Ascending aorta (tissue), 2 donors: ENCODE results near the gene TCEA2. TPM values are rescaled to one million over a fixed set of nuclear protein-coding genes. Genes with fewer than 3 reads are reported as not detected.
A peak's percentile ranks its signal among the peaks of the same experiment; 100 is the strongest.
"Not testable (repeated sequence)": the region's sequence is repeated elsewhere in the genome, so short reads cannot be mapped to it uniquely, and the experiment has no call there.

Experiments
- DNase-seq, 2 donors: peaks; one replicate each; pipeline ENCODE4 v3.0.0-alpha.2; 2019; ENCODE audit warnings: low spot score in 2 of 2
- H3K27ac ChIP-seq, 2 donors: fragments of 200-600 bp; sonication (generic); one replicate each; pipeline ENCODE4 v1.5.1; 2016 to 2017; ENCODE audit warnings: mild to moderate bottlenecking in 1 of 2
- H3K27me3 ChIP-seq: fragments of 200-600 bp; sonication (generic); one replicate; pipeline ENCODE4 v1.5.1; 2017
- H3K36me3 ChIP-seq, 2 donors: fragments of 200-600 bp; sonication (generic); one replicate each; pipeline ENCODE4 v1.5.1; 2016
- H3K4me1 ChIP-seq, 2 donors: fragments of 200-600 bp; sonication (generic); one replicate each; pipeline ENCODE4 v1.5.1; 2016 to 2017; ENCODE audit warnings: mild to moderate bottlenecking in 1 of 2
- H3K4me3 ChIP-seq, 2 donors: fragments of 200-600 bp; sonication (generic); one replicate each; pipeline ENCODE4 v1.5.1; 2016 to 2017; ENCODE audit warnings: mild to moderate bottlenecking in 1 of 2
- H3K9me3 ChIP-seq, 2 donors: fragments of 200-600 bp; sonication (generic); one replicate each; pipeline ENCODE4 v1.5.1; 2016
- intact Hi-C: fragments of 100-400 bp; cut with DNase I; formaldehyde crosslinking; loops from one replicate; pipeline ENCODE4 v1.15.1; 2023
- total RNA-seq: library from RNA; depleted of rRNA; stranded (reverse); fragments of >200 nt; gene quantifications from one replicate; pipeline ENCODE4 v1.1.0, GENCODE V29; 2016
- TF ChIP-seq, protein P1 (sequence below), 3 experiments: fragments of 200-600 bp in 2 of 3; fragments of 450-650 bp in 1 of 3; sonication (generic) in 2 of 3; IDR thresholded peaks; one replicate each; pipeline ENCODE4 v1.5.1; 2016 to 2019; ENCODE audit warnings: antibody characterized with exemption in 3 of 3, mild to moderate bottlenecking in 1 of 3, moderate library complexity in 1 of 3

The TCEA2 gene
- total RNA-seq, 1 donor from 2014 or later: 61.4 TPM

DNA sequence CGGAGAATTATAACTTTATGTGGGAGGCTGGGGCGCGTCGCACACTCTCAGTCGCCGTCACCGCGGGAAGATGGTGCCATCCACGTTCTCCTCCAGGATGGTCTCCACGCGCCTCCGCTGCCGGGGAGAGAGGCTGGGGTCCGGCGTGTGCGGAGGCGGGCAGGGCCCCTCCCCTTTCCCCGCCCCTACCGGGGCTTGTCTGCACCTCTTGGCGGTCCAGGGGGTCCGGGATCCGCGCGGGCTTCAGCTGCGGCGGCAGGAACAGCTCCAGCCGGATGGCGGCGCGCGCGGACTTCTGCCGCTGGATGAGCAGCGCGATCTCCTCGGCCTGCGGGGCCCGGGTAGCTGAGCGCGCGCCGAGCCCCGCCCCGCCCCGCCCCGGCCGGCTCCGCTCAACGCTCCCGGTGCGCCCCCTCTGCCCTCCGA lies 20.4 kb downstream of the TCEA2 start:
- peak in 1 of 2 donors; percentile 81 for DNase-seq
- intact Hi-C loops: loop anchor here (5.0 kb wide), 1 partner anchor 39 kb away; no protein-coding TSS in a partner anchor

DNA sequence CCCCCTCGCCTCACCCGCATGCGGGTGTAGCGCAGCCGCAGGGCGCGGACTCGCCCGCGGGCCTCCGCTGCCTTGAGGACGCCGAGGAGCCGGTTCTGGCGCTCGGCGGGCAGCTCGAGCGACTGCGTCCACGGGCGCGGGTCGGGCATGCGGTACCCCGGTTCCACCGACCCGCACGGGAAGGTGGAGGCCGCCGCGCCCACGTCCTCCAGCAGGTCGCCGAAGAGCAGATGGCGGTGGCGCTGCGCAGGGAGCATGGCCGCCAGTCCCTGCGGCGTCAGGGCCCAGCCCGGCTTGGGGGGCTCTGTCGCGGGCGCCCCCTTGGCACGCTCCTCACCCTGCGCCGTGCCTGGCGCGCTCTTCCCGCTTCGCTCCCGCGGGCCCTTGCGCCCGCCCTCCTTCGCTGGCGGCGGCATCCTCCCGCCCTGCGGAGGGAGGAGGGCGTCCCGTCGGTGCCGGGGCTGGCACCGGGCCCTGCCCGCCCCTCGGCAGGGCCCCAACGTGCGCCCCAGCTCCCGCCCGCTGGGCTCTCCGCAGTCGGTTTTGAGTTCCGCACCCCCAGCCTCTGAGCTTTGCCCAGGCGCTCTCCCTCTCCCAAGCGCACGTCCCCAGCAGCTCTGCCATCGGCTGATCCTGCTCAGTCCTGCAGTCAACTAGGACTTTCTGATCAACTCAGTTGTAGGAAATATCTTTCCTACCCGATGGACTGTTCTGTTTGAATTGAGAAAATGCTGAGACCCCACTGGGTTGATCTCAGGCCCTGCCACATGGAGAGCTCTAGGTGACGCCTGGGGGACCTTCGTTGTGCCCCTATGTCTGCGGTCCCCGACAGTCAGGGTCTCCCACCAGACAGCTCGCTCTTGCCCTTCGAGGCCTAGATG lies 21.0 kb downstream of the TCEA2 start, which contains the start of gene LKAAEAR1:
TSS of gene LKAAEAR1 (minus strand) at position 595 of the 881 bp plus-strand sequence. CDS start at position 416, 179 bp downstream.
- TF ChIP-seq, protein P1, sequence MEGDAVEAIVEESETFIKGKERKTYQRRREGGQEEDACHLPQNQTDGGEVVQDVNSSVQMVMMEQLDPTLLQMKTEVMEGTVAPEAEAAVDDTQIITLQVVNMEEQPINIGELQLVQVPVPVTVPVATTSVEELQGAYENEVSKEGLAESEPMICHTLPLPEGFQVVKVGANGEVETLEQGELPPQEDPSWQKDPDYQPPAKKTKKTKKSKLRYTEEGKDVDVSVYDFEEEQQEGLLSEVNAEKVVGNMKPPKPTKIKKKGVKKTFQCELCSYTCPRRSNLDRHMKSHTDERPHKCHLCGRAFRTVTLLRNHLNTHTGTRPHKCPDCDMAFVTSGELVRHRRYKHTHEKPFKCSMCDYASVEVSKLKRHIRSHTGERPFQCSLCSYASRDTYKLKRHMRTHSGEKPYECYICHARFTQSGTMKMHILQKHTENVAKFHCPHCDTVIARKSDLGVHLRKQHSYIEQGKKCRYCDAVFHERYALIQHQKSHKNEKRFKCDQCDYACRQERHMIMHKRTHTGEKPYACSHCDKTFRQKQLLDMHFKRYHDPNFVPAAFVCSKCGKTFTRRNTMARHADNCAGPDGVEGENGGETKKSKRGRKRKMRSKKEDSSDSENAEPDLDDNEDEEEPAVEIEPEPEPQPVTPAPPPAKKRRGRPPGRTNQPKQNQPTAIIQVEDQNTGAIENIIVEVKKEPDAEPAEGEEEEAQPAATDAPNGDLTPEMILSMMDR (IDR thresholded peaks at IDR 0.05): no peak
- Histone ChIP-seq H3K4me1 (peaks cover 9 to 18% of the 10 kb centered on the region in 2 donors), H3K27ac (no peak within 1 kb of the TSS), H3K36me3 (no peaks in the 10 kb centered on the region), H3K4me3 (peak within 1 kb of the TSS; percentile 54 to 74), H3K9me3 (no peaks in the 10 kb centered on the region), H3K27me3 (peaks cover 7% of the 10 kb centered on the region)
- no peak for DNase-seq
- intact Hi-C loops: loop anchor here (5.0 kb wide), 1 partner anchor 38 kb away; no protein-coding TSS in a partner anchor

More for the DNA sequence above, 20.4 kb downstream of the TCEA2 start:
- Histone ChIP-seq H3K9me3 (no peaks in the 10 kb centered on the region), H3K4me1 (peaks cover 16 to 25% of the 10 kb centered on the region in 2 donors), H3K4me3 (peak overlapping the region; percentile 54 to 74), H3K36me3 (no peaks in the 10 kb centered on the region), H3K27ac (no peak overlapping the region), H3K27me3 (peaks cover 7% of the 10 kb centered on the region)
- TF ChIP-seq, protein P1 (IDR thresholded peaks at IDR 0.05): peak; percentile 40 to 62 (median 52)

DNA sequence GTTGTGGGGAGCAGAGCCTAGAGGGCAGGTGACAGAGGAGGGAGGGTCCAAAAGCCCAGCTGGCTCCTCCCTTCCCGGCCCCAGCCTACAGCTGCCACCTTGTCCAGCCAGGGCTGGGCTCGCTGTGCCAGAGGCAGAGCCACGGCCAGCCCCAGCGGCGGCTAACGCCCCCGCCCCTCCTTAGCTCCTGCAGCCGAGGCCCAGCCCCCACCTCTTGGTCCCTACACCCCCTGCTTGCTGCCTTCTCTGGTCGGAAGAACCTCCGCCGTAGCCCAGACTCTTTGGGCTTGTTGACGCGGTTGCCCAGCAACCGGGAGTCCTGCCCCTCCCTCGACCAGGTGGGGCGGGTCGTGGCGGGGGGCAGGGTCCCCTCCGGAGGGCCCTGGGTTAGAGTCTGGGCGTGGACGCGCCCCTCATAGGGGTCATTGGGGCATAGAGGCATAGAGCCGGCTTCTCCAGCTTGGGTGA lies 21.7 kb downstream of the TCEA2 start:
- H3K27me3 ChIP-seq: peaks cover 7% of the 10 kb centered on the region

DNA sequence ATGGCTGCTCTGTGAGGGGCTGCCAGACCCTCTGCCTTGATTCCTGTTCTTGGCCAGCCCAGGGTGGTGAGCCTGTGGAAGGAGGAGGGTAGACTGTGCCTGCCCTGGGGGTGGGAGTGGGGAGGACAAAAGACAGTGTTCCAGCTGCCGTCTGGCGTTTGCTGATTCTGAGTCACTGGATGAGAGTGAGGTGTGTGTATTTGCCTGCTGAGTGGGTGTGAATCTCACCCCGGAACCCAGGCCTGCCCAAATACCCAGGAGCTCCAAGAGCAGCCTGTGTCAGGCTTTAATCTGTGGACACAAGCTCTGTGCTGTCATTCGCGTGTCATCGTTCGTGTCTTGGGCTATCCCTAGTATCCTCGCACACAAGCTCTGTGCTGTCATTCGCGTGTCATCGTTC lies 23.8 kb downstream of the TCEA2 start:
- Histone ChIP-seq H3K9me3 (no peaks in the 10 kb centered on the region), H3K36me3 (no peaks in the 10 kb centered on the region), H3K27ac (no peak overlapping the region), H3K4me1 (peaks cover 6 to 12% of the 10 kb centered on the region in 2 donors), H3K27me3 (peaks cover 7% of the 10 kb centered on the region), H3K4me3 (no peak overlapping the region)
- TF ChIP-seq, protein P1 (IDR thresholded peaks at IDR 0.05): no peak
- no peak for DNase-seq
- intact Hi-C loops: no loop called here

More for the DNA sequence above, 21.7 kb downstream of the TCEA2 start:
- peak overlapping the region in 1 of 2 donors; percentile 74 for H3K4me3 ChIP-seq
- H3K9me3 ChIP-seq: no peaks in the 10 kb centered on the region
- H3K27ac ChIP-seq: no peak overlapping the region
- no peak for DNase-seq
- H3K36me3 ChIP-seq: no peaks in the 10 kb centered on the region
- H3K4me1 ChIP-seq: peaks cover 6 to 15% of the 10 kb centered on the region in 2 donors
- intact Hi-C loops: loop anchor here (5.0 kb wide), 1 partner anchor 38 kb away; no protein-coding TSS in a partner anchor
- TF ChIP-seq, protein P1 (IDR thresholded peaks at IDR 0.05): no peak

DNA sequence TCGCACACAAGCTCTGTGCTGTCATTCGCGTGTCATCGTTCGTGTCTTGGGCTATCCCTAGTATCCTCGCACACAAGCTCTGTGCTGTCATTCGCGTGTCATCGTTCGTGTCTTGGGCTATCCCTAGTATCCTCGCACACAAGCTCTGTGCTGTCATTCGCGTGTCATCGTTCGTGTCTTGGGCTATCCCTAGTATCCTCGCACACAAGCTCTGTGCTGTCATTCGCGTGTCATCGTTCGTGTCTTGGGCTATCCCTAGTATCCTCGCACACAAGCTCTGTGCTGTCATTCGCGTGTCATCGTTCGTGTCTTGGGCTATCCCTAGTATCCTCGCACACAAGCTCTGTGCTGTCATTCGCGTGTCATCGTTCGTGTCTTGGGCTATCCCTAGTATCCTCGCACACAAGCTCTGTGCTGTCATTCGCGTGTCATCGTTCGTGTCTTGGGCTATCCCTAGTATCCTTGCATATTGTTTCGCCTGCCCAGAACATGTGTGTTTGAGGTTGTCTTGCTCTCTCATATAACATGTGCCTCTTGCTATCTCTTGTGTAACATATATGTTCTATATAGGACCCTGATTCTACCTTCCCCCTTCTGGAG lies 24.3 kb downstream of the TCEA2 start:
- H3K36me3 ChIP-seq, intact Hi-C loops, H3K27me3 ChIP-seq, H3K4me3 ChIP-seq, H3K27ac ChIP-seq, DNase-seq, H3K9me3 ChIP-seq: not testable (repeated sequence)
- peaks cover 6 to 12% of the 10 kb centered on the region in 2 donors for H3K4me1 ChIP-seq

DNA sequence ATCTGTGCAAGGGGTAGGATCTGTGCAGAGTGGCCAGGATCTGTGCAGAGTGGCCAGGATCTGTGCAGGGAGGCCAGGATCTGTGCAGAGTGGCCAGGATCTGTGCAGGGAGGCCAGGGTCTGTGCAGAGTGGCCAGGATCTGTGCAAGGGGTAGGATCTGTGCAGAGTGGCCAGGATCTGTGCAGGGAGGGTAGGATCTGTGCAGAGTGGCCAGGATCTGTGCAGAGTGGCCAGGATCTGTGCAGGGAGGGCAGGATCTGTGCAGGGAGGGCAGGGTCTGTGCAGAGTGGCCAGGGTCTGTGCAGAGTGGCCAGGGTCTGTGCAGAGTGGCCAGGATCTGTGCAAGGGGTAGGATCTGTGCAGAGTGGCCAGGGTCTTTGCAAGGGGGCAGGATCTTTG lies 25.6 kb downstream of the TCEA2 start:
- DNase-seq, H3K4me3 ChIP-seq, H3K36me3 ChIP-seq, H3K27ac ChIP-seq, intact Hi-C loops, H3K4me1 ChIP-seq, H3K9me3 ChIP-seq, H3K27me3 ChIP-seq: not testable (repeated sequence)
